ENCODE measurements around the gene MCC. TPM values are rescaled to one million over a fixed set of nuclear protein-coding genes. Genes with fewer than 3 reads are reported as not detected.

MCC gene
- total and polyA plus RNA-seq, 2 of the 4 experiments (the other 2 are of a cell fraction), result 5.0 to 20.6 TPM

- peaks cover 2% of the 10 kb centered on the region; the same call in 1 of the 2 replicates for H3K36me3 ChIP-seq (ENCODE audit: control insufficient read depth, insufficient read depth, low read length)
- H3K9me3 ChIP-seq (ENCODE audit: control insufficient read depth, insufficient read depth, low read length), result no peaks in the 10 kb centered on the region
- H2BK15ac ChIP-seq (ENCODE audit: low read depth, low read length), result no peak overlapping the region
- no peak overlapping the region for H3K4me3 ChIP-seq (ENCODE audit: insufficient read depth, low read depth, low read length)
- BruUV-seq (replicated peaks), result no TSS peak
- no peak overlapping the region for H4K5ac ChIP-seq (ENCODE audit: low read depth, low read length)
- no peak overlapping the region for H2BK120ac ChIP-seq (ENCODE audit: low read depth, low read length)
- POLR2A ChIA-PET (ENCODE audit: unreplicated experiment), result no interaction called here
- H2BK20ac ChIP-seq (ENCODE audit: low read depth, low read length), result no peak overlapping the region
- H3K4me1 ChIP-seq (ENCODE audit: control insufficient read depth, insufficient read depth, low read length), result peaks cover 2% of the 10 kb centered on the region; the same call in 1 of the 2 replicates
- no peaks in the 10 kb centered on the region for H3K79me1 ChIP-seq (ENCODE audit: low read depth in 1 of 2, low read length in 2 of 2)
- no peak for TF ChIP-seq RAD21 (IDR thresholded peaks at IDR 0.05; ENCODE audit: low read length)
- no peak for TF ChIP-seq POLR2A (IDR thresholded peaks at IDR 0.05; ENCODE audit: low read depth, low read length)
- no peak for TF ChIP-seq MAFK (IDR thresholded peaks at IDR 0.05; ENCODE audit: low read depth, low read length)
- no peak for TF ChIP-seq RCOR1 (IDR thresholded peaks at IDR 0.05; ENCODE audit: insufficient replicate concordance, low read length)
- TF ChIP-seq ELK1 (IDR thresholded peaks at IDR 0.05; ENCODE audit: borderline replicate concordance, low read depth, low read length), result no peak
- no peak for TF ChIP-seq BHLHE40 (IDR thresholded peaks at IDR 0.05; ENCODE audit: low read depth, low read length)
- TF ChIP-seq MAZ (IDR thresholded peaks at IDR 0.05; ENCODE audit: borderline replicate concordance, low read depth, low read length), result no peak
- TF ChIP-seq FOS (IDR thresholded peaks at IDR 0.05; ENCODE audit: low read depth, low read length), result no peak
- TF ChIP-seq USF2 (IDR thresholded peaks at IDR 0.05; ENCODE audit: low read depth, low read length), result no peak
- TF ChIP-seq MXI1 (IDR thresholded peaks at IDR 0.05; ENCODE audit: borderline replicate concordance, low read depth, low read length), result no peak
- no peak for TF ChIP-seq CHD1 (IDR thresholded peaks at IDR 0.05; ENCODE audit: low read depth, low read length)
- no peak for TF ChIP-seq RFX5 (IDR thresholded peaks at IDR 0.05; ENCODE audit: low read depth, low read length)
- no peak for TF ChIP-seq NFE2L2 (IDR thresholded peaks at IDR 0.05; ENCODE audit: low read depth, low read length)
- no peak for TF ChIP-seq SMC3 (IDR thresholded peaks at IDR 0.05; ENCODE audit: low read depth, low read length)
- no peak for TF ChIP-seq CTCF (conservative IDR thresholded peaks at IDR 0.05; ENCODE audit: low read depth, low read length)
- no peak for TF ChIP-seq CEBPB (IDR thresholded peaks at IDR 0.05; ENCODE audit: low read depth, low read length)
- H4K8ac ChIP-seq (ENCODE audit: low read depth in 2 of 2, low read length in 2 of 2), result no peak overlapping the region
- no peak overlapping the region for H3K23ac ChIP-seq (ENCODE audit: low read depth, low read length)
- no peak overlapping the region for H3K18ac ChIP-seq (ENCODE audit: low read depth, low read length)
- no peak overlapping the region for H2AFZ ChIP-seq (replicated peaks; ENCODE audit: low read length, poor library complexity)
- DNase-seq, result no peak
- H2BK5ac ChIP-seq (ENCODE audit: low read depth, low read length, poor library complexity, severe bottlenecking), result no peak overlapping the region
- CTCF ChIA-PET, result no interaction called here
- no peak overlapping the region for H2AK5ac ChIP-seq (ENCODE audit: low read depth, low read length)
- in situ Hi-C loops (cut with MboI; ENCODE audit: low sequenced_read_pairs) (no loop called here), dilution Hi-C loops (cut with HindIII; ENCODE audit: low sequenced_read_pairs, unreplicated experiment) (no loop called here), intact Hi-C loops (cut with micrococcal nuclease) (no loop called here)
- WGBS, 2 experiments (ENCODE audit: extremely low coverage in 2 of 2, insufficient read length in 1 of 2), result no CpG with 5 or more reads among the region's 2 CpGs
- no peak overlapping the region for H3K4ac ChIP-seq (ENCODE audit: low read depth, low read length)
- no peak overlapping the region for H3K27ac ChIP-seq (ENCODE audit: insufficient read depth, low read length)
- no peaks in the 10 kb centered on the region for H3K27me3 ChIP-seq (ENCODE audit: control insufficient read depth, insufficient read depth, low read length)
- H4K91ac ChIP-seq (ENCODE audit: insufficient read depth, low read depth, low read length), result no peak overlapping the region
- no peaks in the 10 kb centered on the region for H4K20me1 ChIP-seq (ENCODE audit: insufficient read depth, low read length)
- H3K14ac ChIP-seq (replicated peaks; ENCODE audit: low read depth, low read length), result no peak overlapping the region
- H3K9me1 ChIP-seq (ENCODE audit: insufficient read depth, low read length), result no peaks in the 10 kb centered on the region
- no peak overlapping the region for H2AK9ac ChIP-seq (replicated peaks; ENCODE audit: low read depth, low read length, poor library complexity)
- H3K4me2 ChIP-seq (ENCODE audit: low read depth, low read length), result no peak overlapping the region
- no peak overlapping the region for H3K56ac ChIP-seq (ENCODE audit: extremely low read depth, insufficient read depth, low read length)
- no peak for ATAC-seq (ENCODE audit: low read depth)
- no peak overlapping the region for H3K9ac ChIP-seq (ENCODE audit: low read depth, low read length)
Measured at GRCh38 chr5:113446358-113446927, 41.8 kb downstream of the MCC start.
